Endothelial cell of umbilical vein (primary cell): ENCODE data around the gene PRDM16.

Experiments used
- CTCF ChIP-seq, 2 donors: IDR thresholded peaks; 1 replicate in 1 of 2; 2 replicates in 1 of 2; pipeline ENCODE4 v1.5.1; 2011; ENCODE audit warnings: low read length in 2 of 2, mild to moderate bottlenecking in 2 of 2, moderate library complexity in 2 of 2, control low read depth in 1 of 2, inconsistent platforms in 1 of 2, low read depth in 1 of 2; ENCODE audit not compliant: insufficient read depth in 1 of 2; ENCODE audit errors: extremely low read depth in 1 of 2
- EZH2 ChIP-seq: IDR thresholded peaks from 2 replicates; pipeline ENCODE4 v1.6.1; 2012; ENCODE audit warnings: borderline replicate concordance, low read depth, mild to moderate bottlenecking, moderate library complexity, low read length, inconsistent platforms; ENCODE audit not compliant: severe bottlenecking
- GATA2 ChIP-seq: IDR thresholded peaks from 2 replicates; pipeline ENCODE4 v1.7.0; 2011; ENCODE audit warnings: low read depth, mild to moderate bottlenecking, moderate library complexity, mixed read lengths, low read length; ENCODE audit not compliant: insufficient read length, insufficient read depth
- JUN ChIP-seq: IDR thresholded peaks from 2 replicates; pipeline ENCODE4 v1.6.1; 2011; ENCODE audit warnings: borderline replicate concordance, low read depth; ENCODE audit not compliant: insufficient read length, insufficient read depth
- MAX ChIP-seq: IDR thresholded peaks from 2 replicates; pipeline ENCODE4 v1.6.1; 2011; ENCODE audit not compliant: insufficient read depth, insufficient read length
- MYC ChIP-seq: IDR thresholded peaks from one replicate; pipeline ENCODE4 v1.6.1; 2011; ENCODE audit warnings: mild to moderate bottlenecking, low read depth, low read length
- POLR2A ChIP-seq: IDR thresholded peaks from 2 replicates; pipeline ENCODE4 v1.6.1; 2012; ENCODE audit warnings: low read depth, mild to moderate bottlenecking, control low read depth, low read length
- POLR2AphosphoS5 ChIP-seq: IDR thresholded peaks from 2 replicates; pipeline ENCODE4 v1.6.1; 2012; ENCODE audit warnings: low read depth, mild to moderate bottlenecking, control low read depth, low read length, moderate library complexity; ENCODE audit not compliant: insufficient read depth

- TF ChIP-seq EZH2 (no peak), CTCF (IDR thresholded peaks at IDR 0.05; ENCODE audit: extremely low read depth in 1 of 2, insufficient read depth in 1 of 2, low read depth in 1 of 2, low read length in 2 of 2) (no peak), MAX (no peak), POLR2A (no peak), MYC (no peak), JUN (no peak), POLR2AphosphoS5 (no peak), GATA2 (no peak)
Measured at GRCh38 chr1:3112526-3112925, 43.5 kb downstream of the PRDM16 start.
